IMR-90 (cell line): ENCODE measurements around the gene CMSS1. TPM values are rescaled to one million over a fixed set of nuclear protein-coding genes. Genes with fewer than 3 reads are reported as not detected.

Experiments
- ATAC-seq: fragments of 200-7000 bp; cut with Tn5 transposase; 2 replicates; pipeline ENCODE4 v1.9.1; 2020; ENCODE audit warnings: low read depth, mild to moderate bottlenecking, moderate library complexity
- BruUV-seq: library from RNA; stranded (reverse); fragments of 400-500 nt; replicated peaks from 2 replicates; lab custom pipeline; 2021; lab: Mats Ljungman, UMichigan
- CTCF ChIA-PET: fragments of 300-600 bp; formaldehyde crosslinking; extraction: SDS; loops from one replicate; lab custom pipeline; 2021; ENCODE audit warnings: antibody characterized with exemption; lab: Yijun Ruan, JAX
- POLR2A ChIA-PET: fragments of 300-600 bp; sonication (Branson Sonifier 250); formaldehyde crosslinking; loops from one replicate; lab custom pipeline; 2022; ENCODE audit warnings: antibody characterized with exemption; ENCODE audit not compliant: unreplicated experiment; lab: Charles Lee
- DNase-seq: peaks from one replicate; pipeline ENCODE4 v3.0.0; 2013
- H2AFZ ChIP-seq: replicated peaks from 2 replicates; pipeline ENCODE3; 2013; ENCODE audit warnings: low read length, mild to moderate bottlenecking; ENCODE audit not compliant: poor library complexity
- H2AK5ac ChIP-seq: 2 replicates; pipeline ENCODE4 v1.6.1; 2013; ENCODE audit warnings: low read depth, low read length, inconsistent platforms
- H2AK9ac ChIP-seq: replicated peaks from 2 replicates; pipeline ENCODE3; 2013; ENCODE audit warnings: mild to moderate bottlenecking, low read depth, low read length, moderate library complexity; ENCODE audit not compliant: poor library complexity
- H2BK120ac ChIP-seq: 2 replicates; pipeline ENCODE4 v1.6.1; 2013; ENCODE audit warnings: low read depth, low read length, inconsistent platforms
- H2BK15ac ChIP-seq: 3 replicates; pipeline ENCODE4 v1.6.1; 2013; ENCODE audit warnings: low read depth, low read length, inconsistent platforms
- H2BK20ac ChIP-seq: 2 replicates; pipeline ENCODE4 v1.6.1; 2013; ENCODE audit warnings: low read depth, mild to moderate bottlenecking, inconsistent platforms, low read length, moderate library complexity
- H2BK5ac ChIP-seq: 2 replicates; pipeline ENCODE4 v1.6.1; 2013; ENCODE audit warnings: mild to moderate bottlenecking, low read depth, low read length, inconsistent platforms; ENCODE audit not compliant: poor library complexity, severe bottlenecking
- H3K14ac ChIP-seq: replicated peaks from 2 replicates; pipeline ENCODE4 v1.6.1; 2013; ENCODE audit warnings: low read depth, low read length, inconsistent platforms
- H3K18ac ChIP-seq: 2 replicates; pipeline ENCODE4 v1.6.1; 2013; ENCODE audit warnings: low read depth, low read length, control low read depth
- H3K23ac ChIP-seq: 2 replicates; pipeline ENCODE4 v1.6.1; 2013; ENCODE audit warnings: low read depth, low read length, inconsistent platforms
- H3K27ac ChIP-seq: 2 replicates; pipeline ENCODE4 v1.5.1; 2013; ENCODE audit warnings: mild to moderate bottlenecking, control low read depth, low read length; ENCODE audit not compliant: insufficient read depth
- H3K27me3 ChIP-seq: 2 replicates; pipeline ENCODE4 v1.6.1; 2013; ENCODE audit warnings: low read length; ENCODE audit not compliant: control insufficient read depth, insufficient read depth
- H3K36me3 ChIP-seq: 2 replicates; pipeline ENCODE4 v1.6.1; 2013; ENCODE audit warnings: low read length, mixed read lengths; ENCODE audit not compliant: control insufficient read depth, insufficient read depth
- H3K4ac ChIP-seq: 2 replicates; pipeline ENCODE4 v1.6.1; 2013; ENCODE audit warnings: low read depth, low read length, inconsistent platforms
- H3K4me1 ChIP-seq: 2 replicates; pipeline ENCODE4 v1.6.1; 2013; ENCODE audit warnings: low read length, mixed read lengths; ENCODE audit not compliant: control insufficient read depth, insufficient read depth
- H3K4me2 ChIP-seq: 2 replicates; pipeline ENCODE4 v1.6.1; 2013; ENCODE audit warnings: low read depth, mild to moderate bottlenecking, control low read depth, low read length, moderate library complexity
- H3K4me3 ChIP-seq: 2 replicates; pipeline ENCODE4 v1.5.1; 2013; ENCODE audit warnings: low read depth, mild to moderate bottlenecking, control low read depth, low read length, moderate library complexity; ENCODE audit not compliant: insufficient read depth
- H3K56ac ChIP-seq: 2 replicates; pipeline ENCODE4 v1.6.1; 2013; ENCODE audit warnings: low read length, inconsistent platforms; ENCODE audit not compliant: insufficient read depth; ENCODE audit errors: extremely low read depth
- H3K79me1 ChIP-seq, 2 experiments: 2 replicates each; pipeline ENCODE4 v1.6.1; 2013; ENCODE audit warnings: low read length in 2 of 2, inconsistent platforms in 1 of 2, low read depth in 1 of 2
- H3K9ac ChIP-seq: 2 replicates; pipeline ENCODE4 v1.6.1; 2013; ENCODE audit warnings: low read depth, low read length, control low read depth
- H3K9me1 ChIP-seq: 2 replicates; pipeline ENCODE4 v1.6.1; 2013; ENCODE audit warnings: low read length, inconsistent platforms; ENCODE audit not compliant: insufficient read depth
- H3K9me3 ChIP-seq: 2 replicates; pipeline ENCODE4 v1.6.1; 2013; ENCODE audit warnings: low read length; ENCODE audit not compliant: control insufficient read depth, insufficient read depth
- H4K20me1 ChIP-seq: 2 replicates; pipeline ENCODE4 v1.6.1; 2013; ENCODE audit warnings: low read length, inconsistent platforms; ENCODE audit not compliant: insufficient read depth
- H4K5ac ChIP-seq: 2 replicates; pipeline ENCODE4 v1.6.1; 2013; ENCODE audit warnings: mild to moderate bottlenecking, low read depth, low read length, control low read depth
- H4K8ac ChIP-seq, 2 experiments: 2 replicates each; pipeline ENCODE4 v1.6.1; 2013; ENCODE audit warnings: low read depth in 2 of 2, low read length in 2 of 2, control low read depth in 1 of 2, inconsistent platforms in 1 of 2
- H4K91ac ChIP-seq: 2 replicates; pipeline ENCODE4 v1.6.1; 2013; ENCODE audit warnings: low read depth, low read length, inconsistent platforms; ENCODE audit not compliant: insufficient read depth
- BHLHE40 ChIP-seq: fragments of 150-350 bp; IDR thresholded peaks from 2 replicates; pipeline ENCODE4 v1.6.1; 2016; ENCODE audit warnings: mild to moderate bottlenecking, low read depth, low read length
- CEBPB ChIP-seq: IDR thresholded peaks from 2 replicates; pipeline ENCODE4 v1.6.1; 2012; ENCODE audit warnings: low read depth, low read length, improper control_type of control experiment
- FOS ChIP-seq: fragments of 150-350 bp; IDR thresholded peaks from 2 replicates; pipeline ENCODE4 v1.6.1; 2016; ENCODE audit warnings: low read depth, low read length
- MAFK ChIP-seq: IDR thresholded peaks from 2 replicates; pipeline ENCODE4 v1.6.1; 2012; ENCODE audit warnings: low read depth, low read length, improper control_type of control experiment
- NFE2L2 ChIP-seq: fragments of 150-350 bp; IDR thresholded peaks from 2 replicates; pipeline ENCODE4 v1.6.1; 2016; ENCODE audit warnings: low read depth, mild to moderate bottlenecking, low read length
- RAD21 ChIP-seq: IDR thresholded peaks from 2 replicates; pipeline ENCODE4 v1.6.1; 2012; ENCODE audit warnings: low read length, improper control_type of control experiment
- RFX5 ChIP-seq: IDR thresholded peaks from 2 replicates; pipeline ENCODE4 v1.8.0; 2012; ENCODE audit warnings: low read depth, mild to moderate bottlenecking, low read length, moderate library complexity
- SMC3 ChIP-seq: fragments of 150-350 bp; IDR thresholded peaks from 2 replicates; pipeline ENCODE4 v1.6.1; 2016; ENCODE audit warnings: low read depth, mild to moderate bottlenecking, antibody characterized with exemption, low read length, moderate library complexity
- WGBS, 2 experiments: methylation state at CpG; one replicate each; pipeline versions ENCODE4 v1.1.5 to v1.1.7; 2013; ENCODE audit warnings: missing lambda C conversion rate in 2 of 2; ENCODE audit not compliant: insufficient read length in 1 of 2; ENCODE audit errors: extremely low coverage in 2 of 2; 5-methylcytosine and 5-hydroxymethylcytosine counted together
- dilution Hi-C: fragments of 300-500 bp; cut with HindIII; formaldehyde crosslinking; loops from one replicate; pipeline ENCODE4 v1.14.3; 2018; ENCODE audit warnings: low sequenced_read_pairs; ENCODE audit not compliant: unreplicated experiment
- in situ Hi-C: fragments of 300-500 bp; cut with MboI; formaldehyde crosslinking; loops from 3 replicates; pipeline ENCODE4 v1.14.3; 2019; ENCODE audit warnings: low sequenced_read_pairs, inconsistent platforms, mixed read lengths
- intact Hi-C: fragments of 100-400 bp; cut with micrococcal nuclease; formaldehyde crosslinking; loops from 2 replicates; pipeline ENCODE4 v1.10.0; 2022
- polyA plus RNA-seq, 3 experiments: library from polyadenylated mRNA; depleted of rRNA; stranded (reverse); fragments of >200 nt; gene quantifications; 2 replicates each; pipeline ENCODE4 v1.2.3, GENCODE V29; 2012; ENCODE audit warnings: low replicate concordance in 1 of 3
- total RNA-seq: library from RNA; depleted of rRNA; stranded (reverse); fragments of >200 nt; gene quantifications from 2 replicates; pipeline ENCODE4 v1.2.3, GENCODE V29; 2012
- TF ChIP-seq, protein P1 (sequence below): conservative IDR thresholded peaks from 2 replicates; pipeline ENCODE4 v1.5.1; 2012; ENCODE audit warnings: mild to moderate bottlenecking, low read depth, low read length, improper control_type of control experiment
- TF ChIP-seq, protein P2 (sequence below): fragments of 150-350 bp; IDR thresholded peaks from 2 replicates; pipeline ENCODE4 v1.6.1; 2016; ENCODE audit warnings: low read depth, mild to moderate bottlenecking, low read length, moderate library complexity, borderline replicate concordance
- TF ChIP-seq, protein P3 (sequence below): fragments of 150-350 bp; IDR thresholded peaks from 2 replicates; pipeline ENCODE4 v1.6.1; 2017; ENCODE audit warnings: mild to moderate bottlenecking, antibody characterized with exemption, low read length, low read depth

The CMSS1 gene
- total and polyA plus RNA-seq, 2 of the 4 experiments (the other 2 are of a cell fraction), result 12.5 to 13.6 TPM

DNA sequence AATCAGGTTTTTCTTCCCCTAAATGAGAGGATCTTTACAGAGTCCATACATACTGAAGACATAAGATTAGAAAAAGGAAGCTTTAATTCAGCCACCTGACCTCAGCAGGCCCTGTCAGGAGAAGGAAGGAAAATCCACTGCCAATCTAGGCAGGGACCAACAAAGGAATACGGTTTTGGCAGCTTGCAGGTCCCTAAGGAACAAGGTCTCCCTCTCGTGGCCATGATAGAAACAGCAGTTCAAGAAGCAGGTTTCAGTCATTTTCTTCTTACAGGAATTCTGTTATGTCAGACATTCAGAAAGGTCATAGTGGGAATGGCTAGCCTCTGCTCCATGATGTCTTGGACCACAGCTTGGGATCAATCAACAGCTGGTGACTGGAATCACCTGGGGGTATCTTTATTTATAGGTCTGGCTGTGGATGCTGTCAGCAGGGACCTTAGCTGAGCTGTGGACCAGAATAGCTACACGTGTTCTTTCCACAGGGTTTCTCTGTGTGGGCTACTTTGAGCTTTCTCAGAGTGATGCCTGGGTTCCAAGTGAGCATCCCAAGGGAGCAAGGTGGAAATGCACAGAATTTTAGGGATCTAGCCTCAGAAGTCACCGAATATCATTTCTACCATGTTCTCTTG is 9.4 kb upstream of the CMSS1 start:
- H3K36me3 ChIP-seq, result no peaks in the 10 kb centered on the region
- DNase-seq, result peak; percentile 84
- no peak overlapping the region for H2BK15ac ChIP-seq
- H3K9me1 ChIP-seq, result no peaks in the 10 kb centered on the region; the same call in 1 of the 2 replicates
- intact Hi-C loops, result loop anchor here (1.0 to 5.0 kb wide), 2 partner anchors 694 to 786 kb away; no protein-coding TSS in a partner anchor
- TF ChIP-seq, protein P1, sequence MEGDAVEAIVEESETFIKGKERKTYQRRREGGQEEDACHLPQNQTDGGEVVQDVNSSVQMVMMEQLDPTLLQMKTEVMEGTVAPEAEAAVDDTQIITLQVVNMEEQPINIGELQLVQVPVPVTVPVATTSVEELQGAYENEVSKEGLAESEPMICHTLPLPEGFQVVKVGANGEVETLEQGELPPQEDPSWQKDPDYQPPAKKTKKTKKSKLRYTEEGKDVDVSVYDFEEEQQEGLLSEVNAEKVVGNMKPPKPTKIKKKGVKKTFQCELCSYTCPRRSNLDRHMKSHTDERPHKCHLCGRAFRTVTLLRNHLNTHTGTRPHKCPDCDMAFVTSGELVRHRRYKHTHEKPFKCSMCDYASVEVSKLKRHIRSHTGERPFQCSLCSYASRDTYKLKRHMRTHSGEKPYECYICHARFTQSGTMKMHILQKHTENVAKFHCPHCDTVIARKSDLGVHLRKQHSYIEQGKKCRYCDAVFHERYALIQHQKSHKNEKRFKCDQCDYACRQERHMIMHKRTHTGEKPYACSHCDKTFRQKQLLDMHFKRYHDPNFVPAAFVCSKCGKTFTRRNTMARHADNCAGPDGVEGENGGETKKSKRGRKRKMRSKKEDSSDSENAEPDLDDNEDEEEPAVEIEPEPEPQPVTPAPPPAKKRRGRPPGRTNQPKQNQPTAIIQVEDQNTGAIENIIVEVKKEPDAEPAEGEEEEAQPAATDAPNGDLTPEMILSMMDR, result peak; percentile 80
- no peak for TF ChIP-seq NFE2L2
- TF ChIP-seq FOS, result no peak
- TF ChIP-seq, protein P2, sequence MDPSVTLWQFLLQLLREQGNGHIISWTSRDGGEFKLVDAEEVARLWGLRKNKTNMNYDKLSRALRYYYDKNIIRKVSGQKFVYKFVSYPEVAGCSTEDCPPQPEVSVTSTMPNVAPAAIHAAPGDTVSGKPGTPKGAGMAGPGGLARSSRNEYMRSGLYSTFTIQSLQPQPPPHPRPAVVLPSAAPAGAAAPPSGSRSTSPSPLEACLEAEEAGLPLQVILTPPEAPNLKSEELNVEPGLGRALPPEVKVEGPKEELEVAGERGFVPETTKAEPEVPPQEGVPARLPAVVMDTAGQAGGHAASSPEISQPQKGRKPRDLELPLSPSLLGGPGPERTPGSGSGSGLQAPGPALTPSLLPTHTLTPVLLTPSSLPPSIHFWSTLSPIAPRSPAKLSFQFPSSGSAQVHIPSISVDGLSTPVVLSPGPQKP, result no peak
- no peak for TF ChIP-seq BHLHE40
- TF ChIP-seq CEBPB, result no peak
- TF ChIP-seq SMC3, result peak; percentile 67
- peak; percentile 79 for TF ChIP-seq RAD21
- TF ChIP-seq MAFK, result no peak
- TF ChIP-seq RFX5, result no peak
- TF ChIP-seq, protein P3, sequence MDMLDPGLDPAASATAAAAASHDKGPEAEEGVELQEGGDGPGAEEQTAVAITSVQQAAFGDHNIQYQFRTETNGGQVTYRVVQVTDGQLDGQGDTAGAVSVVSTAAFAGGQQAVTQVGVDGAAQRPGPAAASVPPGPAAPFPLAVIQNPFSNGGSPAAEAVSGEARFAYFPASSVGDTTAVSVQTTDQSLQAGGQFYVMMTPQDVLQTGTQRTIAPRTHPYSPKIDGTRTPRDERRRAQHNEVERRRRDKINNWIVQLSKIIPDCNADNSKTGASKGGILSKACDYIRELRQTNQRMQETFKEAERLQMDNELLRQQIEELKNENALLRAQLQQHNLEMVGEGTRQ, result no peak
- H3K4me1 ChIP-seq, result no peaks in the 10 kb centered on the region
- in situ Hi-C loops, result no loop called here
- no peak overlapping the region for H3K23ac ChIP-seq
- ChIA-PET CTCF (interaction anchor here (0.6 to 1.3 kb wide), 5 partner anchors 9 to 981 kb away, joined by 3 to 4 read pairs (median 3); partner anchors contain the start of gene CMSS1), POLR2A (no interaction called here)
- no peak overlapping the region for H2AK5ac ChIP-seq
- H3K79me1 ChIP-seq, result no peaks in the 10 kb centered on the region
- H3K56ac ChIP-seq, result no peak overlapping the region
- BruUV-seq, result no TSS peak
- H4K5ac ChIP-seq, result no peak overlapping the region
- no peak overlapping the region for H2AFZ ChIP-seq
- H3K14ac ChIP-seq, result no peak overlapping the region
- no peak overlapping the region for H3K9ac ChIP-seq
- no peak overlapping the region for H2AK9ac ChIP-seq
- H3K9me3 ChIP-seq, result peaks cover 8% of the 10 kb centered on the region
- H3K4me2 ChIP-seq, result no peak overlapping the region
- H4K8ac ChIP-seq, result peak overlapping the region in 1 of 2 experiments; percentile 43; a peak in 1 of 4 replicates
- peak; percentile 90 for ATAC-seq
- no peak overlapping the region for H2BK5ac ChIP-seq
- H4K91ac ChIP-seq, result no peak overlapping the region
- no peak overlapping the region for H3K4me3 ChIP-seq
- WGBS, 2 experiments, result 0% methylated on average over 1 of the region's 4 CpGs; no CpG with 5 or more reads in 1 of the 2 experiments
- H3K27me3 ChIP-seq, result no peaks in the 10 kb centered on the region
- dilution Hi-C loops, result no loop called here
- H4K20me1 ChIP-seq, result no peaks in the 10 kb centered on the region
- H3K27ac ChIP-seq, result no peak overlapping the region
- no peak overlapping the region for H2BK20ac ChIP-seq
- no peak overlapping the region for H3K18ac ChIP-seq
- no peak overlapping the region for H3K4ac ChIP-seq
- no peak overlapping the region for H2BK120ac ChIP-seq
